Neuron (in vitro differentiated cells): ENCODE data around the gene PEX5L.

Experiments used
- H2AFZ ChIP-seq: one replicate; pipeline ENCODE4 v1.6.1; 2013; ENCODE audit warnings: low read depth, mild to moderate bottlenecking, inconsistent platforms, low read length, moderate library complexity
- H3K27me3 ChIP-seq: one replicate; pipeline ENCODE4 v1.6.1; 2013; ENCODE audit warnings: low read length; ENCODE audit not compliant: insufficient read depth
- H3K36me3 ChIP-seq: one replicate; pipeline ENCODE4 v1.6.1; 2013; ENCODE audit warnings: low read length; ENCODE audit not compliant: insufficient read depth
- H3K4me1 ChIP-seq: one replicate; pipeline ENCODE4 v1.6.1; 2013; ENCODE audit warnings: low read length; ENCODE audit not compliant: insufficient read depth
- H3K4me3 ChIP-seq: 2 replicates; pipeline ENCODE4 v1.5.1; 2013; ENCODE audit warnings: mild to moderate bottlenecking, low read length, moderate library complexity
- H3K9me3 ChIP-seq: one replicate; pipeline ENCODE4 v1.6.1; 2013; ENCODE audit warnings: low read length

Gene PEX5L

DNA sequence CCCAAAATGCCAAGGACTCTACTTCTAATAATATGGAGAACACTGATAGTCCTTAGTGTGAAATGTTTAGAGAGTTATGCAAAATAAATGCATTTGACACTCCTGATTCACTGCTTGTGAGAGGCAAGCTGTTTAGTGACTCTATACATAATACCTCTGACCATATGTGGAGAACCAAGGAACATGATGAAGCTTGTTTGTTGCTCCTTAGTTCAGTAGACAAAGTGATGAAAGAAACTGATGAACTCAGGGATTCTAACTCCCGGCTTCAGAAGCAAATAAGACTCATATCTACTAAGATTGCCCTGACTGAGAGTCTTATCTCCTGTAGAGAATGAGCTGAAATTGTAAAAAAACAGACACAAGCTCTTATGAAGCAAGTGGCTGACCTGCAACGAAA is 41.3 kb downstream of the PEX5L start:
- Histone ChIP-seq H3K4me3 (no peak overlapping the region), H3K36me3 (no peaks in the 10 kb centered on the region), H3K4me1 (no peaks in the 10 kb centered on the region), H3K9me3 (no peaks in the 10 kb centered on the region), H3K27me3 (no peaks in the 10 kb centered on the region), H2AFZ (no peak overlapping the region)

DNA sequence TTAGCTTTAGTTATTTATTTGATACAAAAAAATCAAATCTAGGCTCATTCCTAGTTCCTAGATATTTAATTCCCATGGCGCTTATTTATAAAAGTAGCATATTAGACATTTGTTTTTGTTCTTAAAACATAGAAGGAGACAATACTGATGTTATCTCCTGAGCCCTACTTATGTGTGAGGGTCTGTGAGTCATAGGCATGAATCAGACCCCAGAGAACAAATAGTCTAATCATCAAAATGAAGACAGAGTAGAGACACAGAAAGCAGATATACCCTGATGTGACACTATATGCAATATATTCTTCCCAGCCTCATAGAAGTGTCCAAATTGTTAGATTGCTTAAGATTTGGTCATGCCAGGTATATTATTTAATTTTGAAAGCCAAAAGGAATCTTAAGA is 44.9 kb downstream of the PEX5L start:
- Histone ChIP-seq H3K4me3 (no peak overlapping the region), H2AFZ (no peak overlapping the region), H3K9me3 (no peaks in the 10 kb centered on the region), H3K4me1 (no peaks in the 10 kb centered on the region), H3K36me3 (no peaks in the 10 kb centered on the region), H3K27me3 (no peaks in the 10 kb centered on the region)

DNA sequence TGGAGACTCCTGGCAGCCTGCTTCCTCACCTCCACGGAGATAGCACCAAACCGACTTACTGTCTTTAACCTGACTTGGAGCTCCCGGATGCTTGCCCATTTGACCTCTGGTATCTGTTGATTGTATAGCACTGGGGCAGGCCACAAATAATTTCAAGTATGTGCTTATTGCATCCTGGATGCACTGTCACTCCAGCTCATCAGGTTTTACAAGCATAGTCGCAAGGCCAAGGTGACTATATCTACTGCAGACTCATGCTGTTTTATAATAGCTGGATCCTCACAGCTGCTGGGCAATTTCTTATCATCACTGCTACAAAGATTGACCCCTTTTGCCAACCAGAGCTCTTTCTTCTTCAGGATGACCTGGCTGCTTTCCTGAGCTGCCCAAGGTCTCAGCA is 45.6 kb downstream of the PEX5L start:
- Histone ChIP-seq H3K36me3 (no peaks in the 10 kb centered on the region), H2AFZ (no peak overlapping the region), H3K9me3 (no peaks in the 10 kb centered on the region)

DNA sequence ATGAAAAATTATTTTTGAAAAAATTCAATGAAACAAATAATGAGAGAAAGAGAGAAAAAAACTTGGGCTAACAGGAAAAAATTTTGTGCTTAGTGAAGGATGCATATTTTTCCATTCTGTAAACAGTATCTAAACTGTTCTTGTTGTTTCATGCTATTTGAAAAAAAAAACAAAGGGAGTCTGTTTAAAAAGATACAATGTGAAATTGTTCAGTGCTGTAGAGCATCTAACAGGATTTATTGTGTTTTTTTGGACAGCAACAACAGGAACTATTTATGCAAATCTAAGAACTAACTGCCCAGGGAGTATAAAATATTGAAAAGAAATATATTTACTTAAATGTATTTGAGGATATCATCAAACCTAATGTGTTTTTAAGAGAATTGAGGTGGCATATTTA is 55.1 kb downstream of the PEX5L start:
- Histone ChIP-seq H3K36me3 (no peaks in the 10 kb centered on the region), H2AFZ (no peak overlapping the region), H3K27me3 (no peaks in the 10 kb centered on the region), H3K9me3 (no peaks in the 10 kb centered on the region), H3K4me3 (no peak overlapping the region), H3K4me1 (no peaks in the 10 kb centered on the region)

More for the DNA sequence above, 45.6 kb downstream of the PEX5L start:
- Histone ChIP-seq H3K4me1 (no peaks in the 10 kb centered on the region), H3K27me3 (no peaks in the 10 kb centered on the region), H3K4me3 (no peak overlapping the region)

DNA sequence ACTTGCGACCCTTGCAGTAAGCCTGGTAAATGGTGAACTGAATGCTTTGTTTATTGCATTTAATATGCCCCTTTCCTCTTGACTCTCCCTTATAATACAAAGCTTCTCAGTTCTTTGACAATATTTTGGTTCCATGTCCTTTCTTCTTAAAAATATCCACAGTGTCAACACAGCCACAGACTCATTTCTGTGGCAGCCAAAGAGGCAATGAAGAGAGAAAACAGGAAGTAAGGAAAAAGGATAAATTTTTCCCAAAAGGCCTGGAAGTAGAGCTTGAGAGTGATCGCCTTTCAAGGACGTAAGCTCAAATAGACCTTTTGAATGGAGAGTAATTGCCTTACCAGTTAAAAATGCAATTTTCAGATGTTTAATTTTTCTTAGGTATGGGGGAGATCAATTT is 59.4 kb downstream of the PEX5L start:
- Histone ChIP-seq H3K36me3 (no peaks in the 10 kb centered on the region), H3K27me3 (no peaks in the 10 kb centered on the region), H2AFZ (no peak overlapping the region), H3K4me3 (no peak overlapping the region), H3K4me1 (no peaks in the 10 kb centered on the region), H3K9me3 (no peaks in the 10 kb centered on the region)

DNA sequence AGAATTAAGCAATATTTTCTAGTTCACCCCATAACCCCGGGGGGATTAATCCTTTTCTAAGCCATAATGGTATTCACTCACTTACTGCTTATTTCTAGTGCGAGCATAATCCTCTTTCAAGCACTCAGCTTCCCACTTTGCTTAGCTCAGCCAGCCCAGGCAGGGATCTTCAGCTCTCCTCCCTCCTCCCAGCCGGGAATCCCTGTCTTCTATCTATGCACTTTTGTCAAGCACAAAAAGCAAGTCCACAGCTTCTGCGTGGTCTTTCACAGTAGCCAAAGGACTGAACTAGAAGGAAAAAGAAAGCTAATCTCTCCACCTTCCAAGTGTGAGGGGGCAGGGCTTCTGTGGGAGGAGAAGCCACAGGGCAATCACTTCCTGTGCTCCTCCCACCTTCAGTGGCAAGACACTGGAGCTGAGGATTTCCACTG is 62.8 kb downstream of the PEX5L start:
- Histone ChIP-seq H3K4me3 (no peak overlapping the region), H3K9me3 (no peaks in the 10 kb centered on the region), H3K27me3 (no peaks in the 10 kb centered on the region), H2AFZ (no peak overlapping the region), H3K4me1 (no peaks in the 10 kb centered on the region), H3K36me3 (no peaks in the 10 kb centered on the region)

DNA sequence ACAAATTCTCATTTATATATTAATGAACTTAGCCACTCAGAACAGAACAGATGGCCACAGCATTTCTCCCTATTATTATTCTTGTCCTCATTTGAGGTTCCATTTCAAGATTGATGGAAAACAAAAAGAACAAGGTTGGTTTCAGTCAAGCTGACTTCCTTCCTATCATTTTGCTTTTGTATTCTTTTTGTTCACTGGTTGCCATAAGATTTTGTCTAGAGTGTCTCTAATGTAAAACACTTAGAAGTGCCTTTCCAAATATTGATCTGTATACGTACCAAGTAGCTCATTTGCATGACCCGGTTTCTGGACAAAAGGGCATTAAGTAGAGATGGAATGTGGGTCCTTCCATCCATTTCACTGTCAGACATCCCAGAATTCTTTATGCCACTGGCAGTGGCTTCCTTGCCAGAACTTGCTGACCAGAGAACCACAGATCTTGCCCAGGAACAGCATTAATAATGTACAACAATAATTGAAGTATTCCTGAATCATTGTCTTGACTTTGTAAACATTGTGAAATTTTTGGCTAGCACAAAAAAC is 63.8 kb downstream of the PEX5L start:
- no peak overlapping the region for H2AFZ ChIP-seq
- no peaks in the 10 kb centered on the region for H3K36me3 ChIP-seq
- H3K4me3 ChIP-seq = no peak overlapping the region
- no peaks in the 10 kb centered on the region for H3K9me3 ChIP-seq
- no peaks in the 10 kb centered on the region for H3K27me3 ChIP-seq
- no peaks in the 10 kb centered on the region for H3K4me1 ChIP-seq

DNA sequence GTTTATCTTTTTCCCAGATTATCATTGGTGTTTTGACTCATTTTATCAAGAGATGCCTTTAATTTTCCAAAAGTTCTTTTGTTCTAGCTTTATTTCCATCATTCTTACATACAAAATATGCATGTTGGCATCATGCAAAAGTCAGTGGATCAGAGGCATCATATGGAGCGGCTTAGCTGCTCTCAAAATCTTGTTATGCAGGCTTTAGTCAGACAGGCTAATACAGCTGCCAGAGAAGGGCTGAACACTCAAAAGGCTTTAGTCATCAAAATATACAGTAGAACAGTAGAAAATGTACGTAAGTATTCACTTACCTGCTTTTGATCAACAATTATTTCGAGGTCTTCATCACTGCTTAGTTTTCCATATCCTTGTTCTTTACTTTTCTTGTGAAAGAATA is 65.5 kb downstream of the PEX5L start:
- Histone ChIP-seq H3K36me3 (no peaks in the 10 kb centered on the region), H3K4me3 (no peak overlapping the region), H3K9me3 (no peaks in the 10 kb centered on the region)

DNA sequence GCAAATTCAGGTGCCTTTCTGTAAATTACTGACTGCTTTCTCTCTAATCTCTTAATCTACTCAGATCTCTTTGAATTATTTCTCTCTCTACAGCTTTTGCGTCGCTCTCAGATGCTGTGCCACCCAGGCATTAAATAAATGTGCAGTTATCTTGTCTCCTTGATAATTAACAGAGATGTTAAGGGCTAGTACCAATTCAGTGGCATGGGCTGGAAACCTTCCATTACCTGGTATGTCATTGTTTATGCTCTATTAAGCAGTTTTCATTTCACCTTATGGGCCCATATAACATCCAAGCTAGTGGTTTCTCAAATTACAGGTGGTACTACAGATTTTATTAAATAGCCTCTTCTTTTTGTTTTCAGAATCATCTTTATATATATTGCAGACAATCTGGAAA is 66.0 kb downstream of the PEX5L start:
- Histone ChIP-seq H2AFZ (no peak overlapping the region), H3K4me3 (no peak overlapping the region), H3K4me1 (no peaks in the 10 kb centered on the region), H3K36me3 (no peaks in the 10 kb centered on the region), H3K27me3 (no peaks in the 10 kb centered on the region), H3K9me3 (no peaks in the 10 kb centered on the region)

More for the DNA sequence above, 65.5 kb downstream of the PEX5L start:
- no peaks in the 10 kb centered on the region for H3K27me3 ChIP-seq
- H3K4me1 ChIP-seq = no peaks in the 10 kb centered on the region
- H2AFZ ChIP-seq = no peak overlapping the region

DNA sequence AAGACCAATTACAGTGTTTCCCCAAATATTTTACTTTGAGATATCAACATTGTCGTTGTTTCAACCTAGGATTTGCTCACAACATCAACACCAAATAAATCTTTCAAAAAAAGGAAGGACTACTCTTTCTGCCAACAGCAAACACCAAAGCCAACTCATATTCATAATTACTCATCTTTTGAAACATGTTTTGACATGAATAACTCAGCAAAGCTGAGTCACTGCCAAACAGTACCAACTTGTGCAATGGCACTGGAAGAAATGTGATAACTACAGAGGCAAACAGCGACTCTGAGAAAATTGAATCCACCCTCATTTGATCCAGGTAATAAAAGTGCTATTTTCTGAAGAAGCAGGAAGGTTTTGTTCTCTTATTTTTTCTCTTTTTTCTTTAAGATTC is 67.2 kb downstream of the PEX5L start:
- Histone ChIP-seq H3K36me3 (no peaks in the 10 kb centered on the region), H2AFZ (no peak overlapping the region), H3K4me1 (no peaks in the 10 kb centered on the region), H3K27me3 (no peaks in the 10 kb centered on the region), H3K9me3 (no peaks in the 10 kb centered on the region), H3K4me3 (no peak overlapping the region)

DNA sequence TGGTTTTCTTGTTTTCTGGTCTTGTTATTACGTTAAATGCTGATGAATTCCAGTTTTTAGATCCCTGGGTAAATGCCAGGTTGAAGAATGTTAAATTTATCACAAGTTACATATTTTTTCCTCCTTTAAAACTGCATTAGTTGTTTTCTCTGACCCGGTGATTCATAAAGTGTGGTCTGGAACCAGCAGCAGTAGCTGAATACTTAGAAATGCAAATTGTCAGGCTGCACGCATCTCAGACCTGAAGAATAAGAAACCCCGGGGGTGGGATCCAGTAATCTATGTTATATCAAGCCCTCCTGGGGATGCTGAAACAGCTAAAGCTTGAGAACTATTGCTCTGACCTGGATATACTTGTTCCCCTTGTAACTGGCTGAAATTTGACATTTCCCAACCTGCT is 69.1 kb downstream of the PEX5L start:
- H3K27me3 ChIP-seq = no peaks in the 10 kb centered on the region
- H3K36me3 ChIP-seq = no peaks in the 10 kb centered on the region
- H3K4me1 ChIP-seq = no peaks in the 10 kb centered on the region
- no peak overlapping the region for H3K4me3 ChIP-seq
- H3K9me3 ChIP-seq = no peaks in the 10 kb centered on the region
- H2AFZ ChIP-seq = no peak overlapping the region

DNA sequence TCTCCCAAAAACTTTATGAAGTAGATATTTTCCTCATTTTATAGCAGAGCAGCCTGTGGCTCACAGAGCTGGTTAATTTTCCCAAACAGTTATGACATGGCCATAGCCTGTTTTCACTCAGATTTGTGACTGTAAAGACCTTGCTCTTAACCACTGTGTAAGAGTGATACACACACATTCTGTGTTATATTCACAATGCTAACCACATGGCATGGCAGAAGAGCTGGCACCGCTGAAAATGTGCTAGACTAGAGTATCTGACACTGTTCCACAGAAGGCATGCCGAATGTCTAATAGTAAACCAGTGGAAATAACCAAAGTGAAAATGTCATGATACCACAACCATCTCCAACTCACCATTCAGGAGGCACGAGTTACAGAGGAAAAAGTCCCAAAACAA is 71.8 kb downstream of the PEX5L start:
- no peaks in the 10 kb centered on the region for H3K36me3 ChIP-seq
- H3K9me3 ChIP-seq = no peaks in the 10 kb centered on the region
- H3K4me1 ChIP-seq = no peaks in the 10 kb centered on the region
- no peak overlapping the region for H2AFZ ChIP-seq
- H3K27me3 ChIP-seq = no peaks in the 10 kb centered on the region
- no peak overlapping the region for H3K4me3 ChIP-seq

DNA sequence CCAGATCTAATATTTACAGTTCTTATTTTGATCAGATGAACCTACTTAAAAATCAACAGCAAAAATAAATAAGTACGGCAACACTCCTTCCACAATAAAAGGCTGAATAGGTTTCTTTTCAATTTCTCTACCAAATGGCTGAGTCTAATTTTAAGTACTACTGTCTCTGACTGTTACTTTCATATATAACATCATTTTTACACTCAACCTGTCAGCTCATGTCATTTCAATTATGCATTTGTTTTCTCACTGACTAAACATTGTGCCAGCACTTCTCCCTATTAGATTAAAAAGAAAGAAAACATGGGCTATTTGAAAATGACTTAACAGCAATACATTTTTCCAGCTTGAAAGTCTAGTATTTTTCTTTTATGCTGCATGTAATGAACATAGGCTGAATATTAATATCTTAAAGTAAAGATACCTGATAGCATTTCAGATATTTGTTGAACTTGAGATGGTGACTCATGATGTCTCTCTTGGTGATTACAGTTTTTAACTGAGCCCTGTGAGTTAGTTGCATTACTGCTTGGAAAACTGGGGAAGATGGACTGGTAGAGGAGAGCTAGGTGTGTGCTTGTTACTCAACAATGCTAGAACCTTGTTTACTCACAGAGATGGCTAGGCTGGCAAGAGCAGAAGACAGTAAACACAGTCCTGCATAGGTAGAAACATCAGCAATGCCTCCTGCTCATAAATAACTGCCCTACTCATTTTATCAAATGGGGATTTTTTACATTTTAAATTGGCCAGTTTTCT is 73.9 kb downstream of the PEX5L start:
- H2AFZ ChIP-seq = no peak overlapping the region
- H3K36me3 ChIP-seq = no peaks in the 10 kb centered on the region
- H3K9me3 ChIP-seq = no peaks in the 10 kb centered on the region
- no peaks in the 10 kb centered on the region for H3K4me1 ChIP-seq
- no peak overlapping the region for H3K4me3 ChIP-seq
- H3K27me3 ChIP-seq = no peaks in the 10 kb centered on the region

DNA sequence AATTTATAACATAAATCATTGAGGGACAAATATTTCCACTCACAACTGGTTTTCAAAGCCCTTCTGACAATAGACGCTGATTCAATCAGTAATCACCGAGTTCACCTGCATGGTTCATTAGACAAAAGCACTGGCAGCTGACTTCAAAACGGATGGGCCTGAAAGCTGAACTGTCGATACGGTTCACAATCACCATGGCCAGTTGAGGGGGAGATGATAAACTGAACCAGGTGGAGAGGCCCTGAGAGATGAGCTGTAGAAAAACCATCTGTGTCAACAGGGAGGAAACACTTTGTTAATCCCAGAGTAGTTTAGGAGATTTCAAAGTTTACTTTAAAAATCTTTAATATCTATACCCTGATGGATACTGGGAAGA is 75.0 kb downstream of the PEX5L start:
- Histone ChIP-seq H3K36me3 (no peaks in the 10 kb centered on the region), H3K4me3 (no peak overlapping the region), H3K9me3 (no peaks in the 10 kb centered on the region), H3K4me1 (no peaks in the 10 kb centered on the region), H2AFZ (no peak overlapping the region), H3K27me3 (no peaks in the 10 kb centered on the region)
